Measurements from ENCODE around the gene DYNC1I1.

Gene DYNC1I1

GRCh38 chr7:96126382-96126781 lies 354.0 kb downstream of the DYNC1I1 start:
- TF ChIP-seq, protein P1, sequence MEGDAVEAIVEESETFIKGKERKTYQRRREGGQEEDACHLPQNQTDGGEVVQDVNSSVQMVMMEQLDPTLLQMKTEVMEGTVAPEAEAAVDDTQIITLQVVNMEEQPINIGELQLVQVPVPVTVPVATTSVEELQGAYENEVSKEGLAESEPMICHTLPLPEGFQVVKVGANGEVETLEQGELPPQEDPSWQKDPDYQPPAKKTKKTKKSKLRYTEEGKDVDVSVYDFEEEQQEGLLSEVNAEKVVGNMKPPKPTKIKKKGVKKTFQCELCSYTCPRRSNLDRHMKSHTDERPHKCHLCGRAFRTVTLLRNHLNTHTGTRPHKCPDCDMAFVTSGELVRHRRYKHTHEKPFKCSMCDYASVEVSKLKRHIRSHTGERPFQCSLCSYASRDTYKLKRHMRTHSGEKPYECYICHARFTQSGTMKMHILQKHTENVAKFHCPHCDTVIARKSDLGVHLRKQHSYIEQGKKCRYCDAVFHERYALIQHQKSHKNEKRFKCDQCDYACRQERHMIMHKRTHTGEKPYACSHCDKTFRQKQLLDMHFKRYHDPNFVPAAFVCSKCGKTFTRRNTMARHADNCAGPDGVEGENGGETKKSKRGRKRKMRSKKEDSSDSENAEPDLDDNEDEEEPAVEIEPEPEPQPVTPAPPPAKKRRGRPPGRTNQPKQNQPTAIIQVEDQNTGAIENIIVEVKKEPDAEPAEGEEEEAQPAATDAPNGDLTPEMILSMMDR (IDR thresholded peaks at IDR 0.05; ENCODE audit: low read depth, low read length), result no peak
- Histone ChIP-seq H3K4me3 (ENCODE audit: low read depth, low read length) (no peak overlapping the region), H3K9me3 (no peaks in the 10 kb centered on the region), H3K4me1 (peaks cover 5% of the 10 kb centered on the region), H3K36me3 (no peaks in the 10 kb centered on the region), H3K27me3 (no peaks in the 10 kb centered on the region)
- DNase-seq, result no peak

DNA sequence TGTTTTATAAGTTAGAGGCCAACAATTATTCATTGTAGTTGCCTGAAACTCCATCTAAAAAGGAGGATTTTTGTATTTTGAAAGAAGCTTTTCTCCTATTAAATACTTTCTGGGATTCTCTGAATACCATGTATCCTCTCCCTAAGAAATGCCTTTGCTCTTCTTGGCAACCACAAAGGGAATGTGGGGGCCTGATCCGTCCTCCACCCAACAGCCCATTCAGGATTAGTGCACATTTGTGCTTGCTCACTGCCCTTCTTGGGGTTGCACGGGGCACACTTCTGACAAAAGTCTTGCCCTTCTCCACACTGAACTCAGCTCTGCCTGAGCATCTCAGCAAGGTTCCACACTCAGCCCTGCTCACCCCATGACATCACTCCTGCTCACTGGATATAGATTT lies 355.4 kb downstream of the DYNC1I1 start:
- no peak for DNase-seq
- TF ChIP-seq, protein P1 (IDR thresholded peaks at IDR 0.05; ENCODE audit: low read depth, low read length), result no peak

GRCh38 chr7:96131525-96131924 lies 359.2 kb downstream of the DYNC1I1 start:
- Histone ChIP-seq H3K9me3 (no peaks in the 10 kb centered on the region), H3K36me3 (no peaks in the 10 kb centered on the region), H3K4me3 (ENCODE audit: low read depth, low read length) (no peak overlapping the region), H3K4me1 (peaks cover 16% of the 10 kb centered on the region), H3K27me3 (no peaks in the 10 kb centered on the region)
- peak; percentile 22 for DNase-seq
- TF ChIP-seq, protein P1 (IDR thresholded peaks at IDR 0.05; ENCODE audit: low read depth, low read length), result peak; percentile 46

More for the DNA sequence above, 355.4 kb downstream of the DYNC1I1 start:
- no peaks in the 10 kb centered on the region for H3K36me3 ChIP-seq
- H3K27me3 ChIP-seq, result no peaks in the 10 kb centered on the region
- H3K4me1 ChIP-seq, result peaks cover 9% of the 10 kb centered on the region
- no peak overlapping the region for H3K4me3 ChIP-seq (ENCODE audit: low read depth, low read length)
- no peaks in the 10 kb centered on the region for H3K9me3 ChIP-seq

DNA sequence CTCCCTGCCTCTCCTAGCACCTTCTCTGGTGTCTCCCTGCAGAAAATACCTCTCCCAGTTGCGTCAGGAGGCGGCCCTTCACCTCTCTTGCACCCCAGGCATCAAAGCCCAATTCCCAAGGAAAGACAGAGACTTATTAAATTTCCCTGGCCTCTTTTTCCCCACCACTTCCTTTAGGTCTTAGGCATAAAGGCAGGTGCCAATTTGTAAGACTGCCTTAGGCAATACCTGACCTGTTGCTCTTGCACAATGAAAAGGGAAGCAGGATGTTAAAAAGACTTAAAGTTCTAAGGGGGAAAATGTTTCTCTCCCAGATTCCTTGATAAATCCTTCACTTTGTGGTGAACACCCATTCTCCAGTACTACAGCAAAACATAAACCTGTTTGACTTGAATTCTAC lies 362.9 kb downstream of the DYNC1I1 start:
- no peaks in the 10 kb centered on the region for H3K9me3 ChIP-seq
- H3K4me1 ChIP-seq, result peaks cover 16% of the 10 kb centered on the region
- no peaks in the 10 kb centered on the region for H3K27me3 ChIP-seq
- H3K36me3 ChIP-seq, result no peaks in the 10 kb centered on the region
- no peak overlapping the region for H3K4me3 ChIP-seq (ENCODE audit: low read depth, low read length)
- TF ChIP-seq, protein P1 (IDR thresholded peaks at IDR 0.05; ENCODE audit: low read depth, low read length), result no peak
- no peak for DNase-seq

- Histone ChIP-seq H3K4me1 (peaks cover 8% of the 10 kb centered on the region; the same call in 1 of the 2 replicates), H3K27me3 (no peaks in the 10 kb centered on the region), H3K4me3 (ENCODE audit: low read depth, low read length) (no peak overlapping the region), H3K36me3 (no peaks in the 10 kb centered on the region), H3K9me3 (no peaks in the 10 kb centered on the region)
- DNase-seq, result no peak
- TF ChIP-seq, protein P1 (IDR thresholded peaks at IDR 0.05; ENCODE audit: low read depth, low read length), result no peak
Observed at GRCh38 chr7:96136600-96137239, 364.4 kb downstream of the DYNC1I1 start.

GRCh38 chr7:96143495-96144259 lies 371.3 kb downstream of the DYNC1I1 start:
- Histone ChIP-seq H3K9me3 (no peaks in the 10 kb centered on the region), H3K36me3 (no peaks in the 10 kb centered on the region), H3K4me3 (ENCODE audit: low read depth, low read length) (no peak overlapping the region), H3K4me1 (no peaks in the 10 kb centered on the region), H3K27me3 (no peaks in the 10 kb centered on the region)
- no peak for DNase-seq
- TF ChIP-seq, protein P1 (IDR thresholded peaks at IDR 0.05; ENCODE audit: low read depth, low read length), result no peak

Measured in BE2C (cell line).